OCI-LY7 (cell line): ENCODE results near the gene RUFY3.

ENCODE experiments used
- CTCF ChIP-seq: fragments of 200-600 bp; sonication (generic); conservative IDR thresholded peaks from 2 replicates; pipeline ENCODE4 v1.5.1; 2014; ENCODE audit warnings: mild to moderate bottlenecking, antibody characterized with exemption, low read length, moderate library complexity, mixed read lengths
- EZH2phosphoT487 ChIP-seq: fragments of 200-600 bp; sonication (generic); IDR thresholded peaks from 2 replicates; pipeline ENCODE4 v1.6.1; 2018; ENCODE audit warnings: low read depth, borderline replicate concordance, mild to moderate bottlenecking, mixed run types, antibody characterized with exemption, low read length, moderate library complexity, mixed read lengths

- TF ChIP-seq CTCF, result no peak
- TF ChIP-seq EZH2phosphoT487, result no peak
These were observed 47.6 kb upstream of the RUFY3 start for GRCh38 chr4:70674191-70674590.
